GM20000 (cell line): ENCODE measurements around the gene ZMYM3.
"Not testable (repeated sequence)": the region's sequence is repeated elsewhere in the genome, so short reads cannot be mapped to it uniquely, and the experiment has no call there.

ENCODE experiments used
- DNase-seq: peaks from one replicate; pipeline ENCODE4 v3.0.0; 2012; ENCODE audit warnings: low spot score
- TF ChIP-seq, protein P1 (sequence below): IDR thresholded peaks from 2 replicates; pipeline ENCODE4 v1.5.1; 2012; ENCODE audit warnings: mild to moderate bottlenecking, control low read depth; ENCODE audit errors: extremely low read depth, missing control alignments

Gene ZMYM3

DNA sequence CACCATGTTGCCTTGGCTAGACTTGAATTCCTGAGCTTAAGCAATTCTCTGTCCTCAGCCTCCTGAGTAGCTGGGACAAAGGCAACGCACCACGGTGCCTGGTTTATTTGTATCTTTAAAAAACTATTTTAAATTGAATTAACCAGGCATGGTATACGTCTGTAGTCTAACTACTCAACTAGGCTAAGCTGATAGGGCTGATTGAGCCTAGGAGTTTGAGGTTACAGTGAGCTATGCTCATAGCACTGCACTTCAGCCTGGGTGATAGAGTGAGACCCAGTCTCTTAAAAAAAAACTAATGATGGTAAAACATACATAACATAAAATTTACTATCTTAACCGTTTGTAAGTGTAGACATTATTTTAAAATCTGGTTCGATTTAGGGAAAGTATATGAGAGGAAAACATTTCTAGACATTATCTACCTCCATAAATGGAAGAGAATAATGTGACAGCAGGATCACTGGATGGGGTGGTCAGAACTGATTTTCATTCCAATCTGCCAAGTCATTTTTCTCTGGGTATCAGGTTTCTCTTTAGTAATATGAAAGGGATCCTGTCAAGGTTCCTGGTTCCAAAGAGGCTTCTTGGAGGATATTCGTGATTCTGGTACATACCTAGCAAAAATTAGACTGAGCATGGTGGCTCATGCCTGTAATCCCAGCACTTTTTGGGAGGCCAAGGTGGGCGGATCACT lies 38.9 kb upstream of the ZMYM3 start:
- DNase-seq = no peak
- TF ChIP-seq, protein P1, sequence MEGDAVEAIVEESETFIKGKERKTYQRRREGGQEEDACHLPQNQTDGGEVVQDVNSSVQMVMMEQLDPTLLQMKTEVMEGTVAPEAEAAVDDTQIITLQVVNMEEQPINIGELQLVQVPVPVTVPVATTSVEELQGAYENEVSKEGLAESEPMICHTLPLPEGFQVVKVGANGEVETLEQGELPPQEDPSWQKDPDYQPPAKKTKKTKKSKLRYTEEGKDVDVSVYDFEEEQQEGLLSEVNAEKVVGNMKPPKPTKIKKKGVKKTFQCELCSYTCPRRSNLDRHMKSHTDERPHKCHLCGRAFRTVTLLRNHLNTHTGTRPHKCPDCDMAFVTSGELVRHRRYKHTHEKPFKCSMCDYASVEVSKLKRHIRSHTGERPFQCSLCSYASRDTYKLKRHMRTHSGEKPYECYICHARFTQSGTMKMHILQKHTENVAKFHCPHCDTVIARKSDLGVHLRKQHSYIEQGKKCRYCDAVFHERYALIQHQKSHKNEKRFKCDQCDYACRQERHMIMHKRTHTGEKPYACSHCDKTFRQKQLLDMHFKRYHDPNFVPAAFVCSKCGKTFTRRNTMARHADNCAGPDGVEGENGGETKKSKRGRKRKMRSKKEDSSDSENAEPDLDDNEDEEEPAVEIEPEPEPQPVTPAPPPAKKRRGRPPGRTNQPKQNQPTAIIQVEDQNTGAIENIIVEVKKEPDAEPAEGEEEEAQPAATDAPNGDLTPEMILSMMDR = no peak

DNA sequence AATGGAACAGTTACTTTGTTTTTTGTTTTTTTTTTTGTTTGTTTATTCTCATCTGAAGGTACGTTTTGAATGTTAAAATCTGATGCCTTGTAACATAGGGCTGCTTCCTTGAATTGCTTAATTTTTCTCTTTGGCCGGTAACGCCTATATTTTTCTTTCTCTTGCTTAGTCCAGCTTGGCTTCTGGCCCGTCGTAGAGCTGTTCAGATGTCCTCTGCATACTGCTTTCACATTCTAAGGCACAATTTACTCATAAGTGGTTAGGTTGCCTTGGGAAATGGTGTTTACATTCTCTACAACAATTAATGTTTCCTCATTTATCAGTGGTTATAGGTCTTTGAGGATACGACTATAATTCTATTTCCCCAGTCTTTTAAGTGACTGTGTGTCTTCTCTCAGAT lies 37.4 kb upstream of the ZMYM3 start:
- TF ChIP-seq, protein P1 = no peak
- DNase-seq = no peak

GRCh38 chrX:71285929-71286328 lies 32.0 kb upstream of the ZMYM3 start:
- no peak for DNase-seq
- TF ChIP-seq, protein P1 = no peak

GRCh38 chrX:71283403-71284143 lies 29.6 kb upstream of the ZMYM3 start, which contains the start of gene NONO:
TSS of gene NONO (plus strand) at chrX:71283635. CDS start at chrX:71290638, 7,003 bp downstream.
- TF ChIP-seq, protein P1 = no peak

GRCh38 chrX:71282514-71283402 lies 28.8 kb upstream of the ZMYM3 start:
- peak; percentile 14 for DNase-seq
- TF ChIP-seq, protein P1 = no peak

More at GRCh38 chrX:71283403-71284143, 29.6 kb upstream of the ZMYM3 start, which contains the start of gene NONO:
- peak; percentile 83 for DNase-seq

GRCh38 chrX:71281300-71281699 lies 27.4 kb upstream of the ZMYM3 start:
- DNase-seq = not testable (repeated sequence)

DNA sequence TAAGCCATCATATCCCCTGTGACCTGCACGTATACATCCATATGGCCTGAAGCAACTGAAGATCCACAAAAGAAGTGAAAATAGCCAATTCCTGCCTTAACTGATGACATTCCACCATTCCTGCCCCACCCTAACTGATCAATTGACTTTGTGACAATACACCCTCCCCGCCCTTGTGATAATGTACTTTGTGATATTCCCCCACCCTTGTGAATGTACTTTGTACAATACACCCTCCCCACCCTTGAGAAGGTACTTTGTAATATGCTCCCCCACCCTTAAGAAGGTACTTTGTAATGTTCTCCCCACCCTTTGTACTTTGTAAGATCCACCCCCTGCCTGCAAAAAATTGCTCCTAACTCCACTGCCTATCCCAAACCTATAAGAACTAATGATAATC lies 18.4 kb upstream of the ZMYM3 start:
- not testable (repeated sequence) for DNase-seq
